ENCODE measurements around the gene KRT7.

- TF ChIP-seq CTCF (conservative IDR thresholded peaks at IDR 0.05; ENCODE audit: low read length) (no peak), EZH2phosphoT487 (IDR thresholded peaks at IDR 0.05; ENCODE audit: borderline replicate concordance) (no peak)
Observed at GRCh38 chr12:52184813-52185212, 48.2 kb upstream of the KRT7 start.

Measured in Loucy (cell line).